SK-N-SH (cell line): ENCODE results near the gene IL17RE.

Source experiments
- GABPA ChIP-seq: IDR thresholded peaks from 2 replicates; pipeline ENCODE4 v1.4.0; 2012; ENCODE audit warnings: low read depth, mild to moderate bottlenecking
- POLR2AphosphoS5 ChIP-seq: IDR thresholded peaks from 2 replicates; pipeline ENCODE4 v1.6.1; 2012; ENCODE audit warnings: low read depth, low read length
- RXRA ChIP-seq: IDR thresholded peaks from 2 replicates; pipeline ENCODE4 v1.4.0; 2012; ENCODE audit warnings: low read depth, mild to moderate bottlenecking, borderline replicate concordance
- TCF12 ChIP-seq: IDR thresholded peaks from 2 replicates; pipeline ENCODE4 v1.4.0; 2012
- YY1 ChIP-seq: IDR thresholded peaks from 2 replicates; pipeline ENCODE4 v1.4.0; 2012; ENCODE audit warnings: low read depth, mild to moderate bottlenecking

GRCh38 chr3:9948586-9948985, 45.9 kb downstream of the IL17RE start:
- TF ChIP-seq POLR2AphosphoS5 (no peak), YY1 (no peak), RXRA (no peak), TCF12 (no peak), GABPA (no peak)
